HG02970 (cell line): Measurements from ENCODE around the gene THRAP3.
"Not testable (repeated sequence)": the region's sequence is repeated elsewhere in the genome, so short reads cannot be mapped to it uniquely, and the experiment has no call there.

Experiments
- ATAC-seq: cut with Tn5 transposase; IDR thresholded peaks from one replicate; pipeline ENCODE4 v1.9.1; 2021; ENCODE audit warnings: mild to moderate bottlenecking, moderate library complexity, moderate number of reproducible peaks; ENCODE audit not compliant: unreplicated experiment, low FRiP score

Gene THRAP3

GRCh38 chr1:36206323-36206858, 17.9 kb upstream of the THRAP3 start:
- ATAC-seq: no peak

DNA sequence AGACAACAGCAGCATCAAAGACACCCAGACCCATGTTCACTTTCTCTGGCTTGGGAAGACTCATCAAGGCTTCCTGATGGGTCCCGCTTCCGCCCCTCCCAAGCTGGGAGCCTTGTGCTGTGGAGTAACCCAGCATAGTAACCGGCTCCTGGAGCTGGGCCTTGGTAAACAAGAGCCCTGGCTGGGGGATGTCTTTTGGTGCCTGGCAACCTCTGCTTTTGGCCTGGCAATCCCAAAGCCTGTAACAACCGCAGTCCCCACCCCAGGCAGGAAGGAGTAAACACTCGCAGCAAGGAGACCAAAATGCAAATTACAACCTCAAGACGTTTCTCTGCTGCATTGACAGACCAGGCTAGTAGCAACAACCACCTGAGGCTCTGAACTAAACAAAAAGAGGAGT, 16.9 kb upstream of the THRAP3 start:
- no peak for ATAC-seq

DNA sequence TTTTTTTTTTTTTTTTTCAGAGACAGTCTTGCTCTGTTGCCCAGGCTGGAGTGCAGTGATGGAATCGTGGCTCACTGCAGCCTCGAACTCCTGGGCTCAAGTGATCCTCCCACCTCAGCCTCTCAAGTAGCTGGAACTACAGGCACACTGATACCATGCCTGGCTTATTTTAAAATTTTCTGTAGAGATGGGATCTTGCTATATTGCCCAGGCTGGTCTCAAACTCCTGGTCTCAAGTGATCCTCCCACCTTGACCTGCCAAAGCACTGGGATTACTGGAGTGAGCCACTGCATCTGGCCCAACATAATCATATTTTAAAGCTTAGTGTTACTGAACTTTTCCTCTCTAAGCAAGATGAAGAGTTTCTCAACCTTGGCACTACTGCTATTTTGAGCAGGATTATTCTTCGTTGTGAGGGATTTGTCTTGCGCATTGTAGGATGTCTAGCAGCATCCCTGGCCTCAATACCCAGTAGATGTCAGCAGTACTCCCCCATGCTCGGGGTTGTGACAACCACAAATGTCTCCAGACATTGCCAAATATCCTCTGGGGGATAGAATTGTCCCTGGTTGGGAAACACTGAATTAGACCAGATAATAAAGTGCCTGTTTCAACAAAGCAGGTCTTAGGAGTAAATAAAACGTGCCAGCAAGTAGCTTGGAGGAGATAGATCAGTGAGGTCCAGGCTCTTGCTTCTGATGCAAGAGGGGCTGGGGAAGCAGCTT, 15.1 kb upstream of the THRAP3 start:
- no peak for ATAC-seq

GRCh38 chr1:36211307-36211706, 12.9 kb upstream of the THRAP3 start:
- ATAC-seq: no peak

GRCh38 chr1:36211841-36212240, 12.4 kb upstream of the THRAP3 start:
- no peak for ATAC-seq

GRCh38 chr1:36212782-36213181, 11.5 kb upstream of the THRAP3 start:
- ATAC-seq: no peak

DNA sequence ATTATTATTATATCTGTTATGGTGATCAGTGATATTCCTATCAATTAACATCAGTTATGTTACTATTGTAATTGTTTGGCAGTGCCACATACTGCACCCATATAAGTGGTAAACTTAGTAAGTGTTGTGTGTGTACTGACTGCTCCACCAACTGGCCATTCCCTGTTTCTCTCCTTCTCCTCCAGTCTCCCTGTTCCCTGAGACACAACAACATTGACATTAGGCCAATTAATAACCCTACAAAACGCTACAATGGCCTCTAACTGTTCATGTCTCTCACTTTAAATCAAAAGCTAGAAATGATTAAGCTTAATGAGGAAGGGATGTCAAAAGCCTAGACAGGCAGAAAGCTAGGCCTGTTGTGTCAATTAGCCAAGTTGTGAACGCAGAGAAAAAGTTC, 6.6 kb upstream of the THRAP3 start:
- ATAC-seq: no peak

- not testable (repeated sequence) for ATAC-seq
Observed at GRCh38 chr1:36221901-36222300, 2.3 kb upstream of the THRAP3 start.

GRCh38 chr1:36222481-36223380, 1.5 kb upstream of the THRAP3 start:
- no peak for ATAC-seq

- peak; percentile 25 for ATAC-seq
Observed at GRCh38 chr1:36223381-36223995, 755 bp upstream of the THRAP3 start.

GRCh38 chr1:36224537-36225282, 467 bp downstream of the THRAP3 start:
- ATAC-seq: peak; percentile 50

GRCh38 chr1:36225283-36225899, 1.1 kb downstream of the THRAP3 start:
- ATAC-seq: no peak

DNA sequence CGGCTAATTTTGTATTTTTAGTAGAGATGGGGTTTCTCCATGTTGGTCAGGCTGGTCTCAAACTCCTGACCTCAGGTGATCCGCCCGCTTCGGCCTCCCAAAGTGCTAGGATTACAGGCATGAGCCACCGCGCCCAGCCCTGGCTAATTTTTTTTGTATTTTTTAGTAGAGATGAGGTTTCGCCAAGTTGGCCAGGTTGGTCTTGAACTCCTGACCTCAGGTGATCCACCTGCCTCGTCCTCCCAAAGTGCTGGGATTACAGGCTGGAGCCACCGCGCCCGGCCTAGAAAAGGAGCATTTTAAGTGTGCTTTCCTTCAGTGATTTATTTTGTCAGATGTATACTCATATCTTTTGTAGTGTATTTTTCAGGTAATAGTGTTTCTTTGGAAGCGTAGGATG, 6.0 kb downstream of the THRAP3 start:
- not testable (repeated sequence) for ATAC-seq

- ATAC-seq: no peak
Observed at GRCh38 chr1:36231191-36231590, 6.9 kb downstream of the THRAP3 start.

DNA sequence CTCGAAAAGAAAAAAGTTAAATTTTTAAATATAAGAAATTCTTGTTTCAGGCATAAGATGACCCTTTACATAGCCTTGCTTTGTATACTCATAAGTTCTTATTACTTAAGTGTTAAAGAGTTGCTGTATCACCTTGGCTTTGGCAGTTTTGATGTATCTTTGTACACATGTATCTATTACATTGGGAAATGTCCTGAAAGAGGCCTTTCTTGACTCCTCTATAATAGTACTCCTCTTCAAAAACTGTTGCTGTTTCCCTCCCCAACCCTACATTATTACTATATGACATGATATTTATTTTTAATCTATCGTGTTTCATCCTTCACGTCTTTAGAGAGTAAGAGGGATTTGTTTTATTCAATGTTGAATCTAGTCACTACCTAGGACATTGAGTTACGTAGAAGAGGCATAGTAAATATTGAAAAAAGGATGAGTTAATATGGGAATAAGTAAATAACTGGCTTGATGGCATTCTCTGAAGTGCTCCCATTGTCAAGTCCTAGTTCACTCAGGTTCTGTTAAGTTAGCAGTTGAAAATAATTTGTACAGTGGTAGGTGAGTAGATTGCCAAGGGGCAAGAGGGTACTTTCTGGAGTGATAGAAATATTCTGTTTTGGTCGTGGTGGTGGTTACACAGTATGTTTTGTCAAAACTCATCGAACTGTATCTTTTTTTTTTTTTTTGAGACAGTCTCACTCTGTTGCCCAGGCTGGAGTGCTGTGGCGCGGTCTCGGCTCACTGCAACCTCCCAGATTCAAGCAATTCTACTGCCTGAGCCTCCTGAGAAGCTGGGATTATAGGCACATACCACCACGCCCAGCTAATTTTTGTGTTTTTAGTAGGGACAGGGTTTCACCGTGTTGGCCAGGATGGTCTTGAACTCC, 8.2 kb downstream of the THRAP3 start:
- ATAC-seq: no peak

DNA sequence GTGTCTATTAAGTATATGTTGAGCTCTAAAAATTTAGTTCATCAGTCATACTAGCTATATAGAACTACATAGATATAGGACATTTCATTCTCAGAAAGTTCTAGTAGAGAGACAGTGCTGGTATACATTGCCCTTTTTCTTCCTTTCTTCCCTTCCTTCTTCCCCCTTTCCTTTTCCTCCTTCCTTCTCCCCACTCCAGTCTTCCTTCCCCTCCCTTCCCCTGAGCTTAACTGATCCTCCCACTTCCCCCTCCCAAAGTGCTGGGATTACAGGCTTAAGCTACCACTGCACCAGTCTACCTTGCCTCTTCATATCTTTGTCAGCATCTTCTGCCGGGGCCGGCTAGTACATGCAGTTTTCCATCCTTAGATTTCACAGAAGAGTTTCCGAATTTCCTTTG, 12.1 kb downstream of the THRAP3 start:
- ATAC-seq: no peak

- no peak for ATAC-seq
Observed at GRCh38 chr1:36238433-36238832, 14.2 kb downstream of the THRAP3 start.

DNA sequence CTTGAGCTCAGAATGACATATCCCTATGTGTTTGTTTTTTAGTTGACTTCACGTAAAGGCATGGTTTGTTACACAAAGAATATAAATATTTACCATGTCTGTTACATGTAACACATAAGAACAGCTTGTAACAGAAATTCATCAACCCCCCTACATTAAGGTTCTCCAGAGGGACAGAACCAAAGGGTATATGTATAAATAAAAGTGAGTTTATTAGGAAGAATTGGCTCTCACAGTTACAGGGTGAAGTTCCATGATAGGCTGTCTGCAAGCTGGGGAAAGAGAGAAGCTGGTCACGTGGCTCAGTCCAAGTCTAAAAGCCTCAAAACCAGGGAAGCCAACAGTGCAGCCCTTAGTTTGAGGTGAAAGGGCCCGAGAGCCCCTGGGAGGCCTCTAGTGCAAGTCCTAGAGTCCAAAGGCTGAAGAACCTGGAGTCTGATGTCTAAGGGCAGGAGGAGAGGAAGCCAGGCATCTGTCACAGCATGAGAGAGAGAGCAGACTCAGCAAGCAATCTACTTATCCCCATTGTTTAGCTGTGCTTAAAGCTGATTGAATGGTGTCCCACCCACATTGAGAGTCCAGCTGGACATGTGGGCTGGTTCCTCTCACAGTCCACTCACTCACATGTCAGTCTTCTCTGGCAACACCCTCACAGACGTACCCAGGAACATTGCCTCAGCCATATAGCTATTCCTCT, 15.8 kb downstream of the THRAP3 start:
- no peak for ATAC-seq
